ENCODE data around the gene TICAM1.
A peak's percentile ranks its signal among the peaks of the same experiment; 100 is the strongest.
"Not testable (repeated sequence)": the region's sequence is repeated elsewhere in the genome, so short reads cannot be mapped to it uniquely, and the experiment has no call there.

Gene TICAM1

GRCh38 chr19:4831304-4831978 lies at the start of gene TICAM1:
Gene TICAM1, minus strand, starts transcription at chr19:4831712. Its CDS starts 13,335 bp downstream, at chr19:4818377.
- no peak for DNase-seq (ENCODE audit: low spot score)

- DNase-seq (ENCODE audit: low spot score): no peak
Observed at GRCh38 chr19:4879041-4879440, 47.5 kb upstream of the TICAM1 start.

- DNase-seq (ENCODE audit: low spot score): no peak
Observed at GRCh38 chr19:4878491-4878968, 47.0 kb upstream of the TICAM1 start.

GRCh38 chr19:4877753-4878490 lies 46.4 kb upstream of the TICAM1 start:
- peak; percentile 91 for DNase-seq (ENCODE audit: low spot score)

GRCh38 chr19:4873930-4874329 lies 42.4 kb upstream of the TICAM1 start:
- DNase-seq (ENCODE audit: low spot score): no peak

GRCh38 chr19:4871711-4872110 lies 40.2 kb upstream of the TICAM1 start:
- DNase-seq (ENCODE audit: low spot score): no peak

- DNase-seq (ENCODE audit: low spot score): no peak
Observed at GRCh38 chr19:4870025-4870700, 38.7 kb upstream of the TICAM1 start.

- DNase-seq (ENCODE audit: low spot score): no peak
Observed at GRCh38 chr19:4868286-4868834, 36.8 kb upstream of the TICAM1 start.

- peak; percentile 87 for DNase-seq (ENCODE audit: low spot score)
Observed at GRCh38 chr19:4867534-4868285, 36.2 kb upstream of the TICAM1 start, which contains the start of gene PLIN3. Gene PLIN3, minus strand, starts transcription at chr19:4867667. Its CDS starts 6,273 bp downstream, at chr19:4861394.

GRCh38 chr19:4866595-4867424 lies 35.3 kb upstream of the TICAM1 start:
- DNase-seq (ENCODE audit: low spot score): no peak

GRCh38 chr19:4861147-4861546 lies 29.6 kb upstream of the TICAM1 start:
- no peak for DNase-seq (ENCODE audit: low spot score)

- no peak for DNase-seq (ENCODE audit: low spot score)
Observed at GRCh38 chr19:4859697-4860096, 28.2 kb upstream of the TICAM1 start.

GRCh38 chr19:4856468-4856867 lies 25.0 kb upstream of the TICAM1 start:
- peak; percentile 85 for DNase-seq (ENCODE audit: low spot score)

GRCh38 chr19:4853506-4853905 lies 22.0 kb upstream of the TICAM1 start:
- DNase-seq (ENCODE audit: low spot score): not testable (repeated sequence)

- DNase-seq (ENCODE audit: low spot score): no peak
Observed at GRCh38 chr19:4852484-4852883, 21.0 kb upstream of the TICAM1 start.

GRCh38 chr19:4851551-4852290 lies 20.2 kb upstream of the TICAM1 start:
- DNase-seq (ENCODE audit: low spot score): peak; percentile 53

- no peak for DNase-seq (ENCODE audit: low spot score)
Observed at GRCh38 chr19:4849019-4849418, 17.5 kb upstream of the TICAM1 start.

- no peak for DNase-seq (ENCODE audit: low spot score)
Observed at GRCh38 chr19:4847190-4847973, 15.9 kb upstream of the TICAM1 start.

GRCh38 chr19:4845975-4846374 lies 14.5 kb upstream of the TICAM1 start:
- DNase-seq (ENCODE audit: low spot score): not testable (repeated sequence)

Measured in pons (tissue), 1 donor.